Activated CD4-positive, alpha-beta T cell treated with anti-CD3 and anti-CD28 coated beads, Interleukin-2, amount 50 U/mL, for 1 hour (primary cell): ENCODE measurements around the gene SSH3.

ENCODE experiments used
- DNase-seq: peaks from one replicate; pipeline ENCODE4 v3.0.0-alpha.2; 2020

SSH3 gene

GRCh38 chr11:67281552-67282150 is 21.7 kb upstream of the SSH3 start:
- no peak for DNase-seq

DNA sequence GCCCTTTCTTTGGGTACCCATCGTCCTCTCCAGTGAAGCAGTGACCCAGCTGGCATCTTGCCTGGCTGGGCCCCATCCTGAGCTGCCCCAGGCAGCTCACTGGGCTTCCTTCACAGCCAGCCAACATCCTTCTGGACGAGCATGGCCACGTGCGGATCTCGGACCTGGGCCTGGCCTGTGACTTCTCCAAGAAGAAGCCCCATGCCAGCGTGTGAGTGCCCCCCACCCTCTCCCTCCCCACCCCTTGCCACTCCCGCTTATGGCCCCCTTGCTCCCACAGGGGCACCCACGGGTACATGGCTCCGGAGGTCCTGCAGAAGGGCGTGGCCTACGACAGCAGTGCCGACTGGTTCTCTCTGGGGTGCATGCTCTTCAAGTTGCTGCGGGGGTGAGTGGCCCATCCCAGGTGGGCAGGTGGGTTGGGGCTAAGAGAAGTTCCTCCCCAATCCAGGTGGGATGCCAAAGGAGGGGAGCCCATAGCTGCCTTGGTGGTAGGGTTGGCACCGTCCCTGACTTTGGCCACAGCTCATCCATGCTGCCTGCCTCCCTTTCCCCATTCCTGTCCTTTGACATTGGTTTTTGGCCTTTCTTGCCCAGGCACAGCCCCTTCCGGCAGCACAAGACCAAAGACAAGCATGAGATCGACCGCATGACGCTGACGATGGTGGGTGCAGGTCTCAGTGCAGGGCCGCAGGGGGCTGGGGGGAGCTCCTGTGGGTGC is 21.0 kb upstream of the SSH3 start:
- DNase-seq, result no peak

GRCh38 chr11:67282876-67283371 is 20.4 kb upstream of the SSH3 start:
- no peak for DNase-seq

GRCh38 chr11:67283481-67283963 is 19.8 kb upstream of the SSH3 start:
- DNase-seq, result no peak

GRCh38 chr11:67284811-67285540 is 18.4 kb upstream of the SSH3 start:
- DNase-seq, result no peak

- peak; percentile 41 for DNase-seq
Measured at GRCh38 chr11:67285541-67286498, 17.5 kb upstream of the SSH3 start.

DNA sequence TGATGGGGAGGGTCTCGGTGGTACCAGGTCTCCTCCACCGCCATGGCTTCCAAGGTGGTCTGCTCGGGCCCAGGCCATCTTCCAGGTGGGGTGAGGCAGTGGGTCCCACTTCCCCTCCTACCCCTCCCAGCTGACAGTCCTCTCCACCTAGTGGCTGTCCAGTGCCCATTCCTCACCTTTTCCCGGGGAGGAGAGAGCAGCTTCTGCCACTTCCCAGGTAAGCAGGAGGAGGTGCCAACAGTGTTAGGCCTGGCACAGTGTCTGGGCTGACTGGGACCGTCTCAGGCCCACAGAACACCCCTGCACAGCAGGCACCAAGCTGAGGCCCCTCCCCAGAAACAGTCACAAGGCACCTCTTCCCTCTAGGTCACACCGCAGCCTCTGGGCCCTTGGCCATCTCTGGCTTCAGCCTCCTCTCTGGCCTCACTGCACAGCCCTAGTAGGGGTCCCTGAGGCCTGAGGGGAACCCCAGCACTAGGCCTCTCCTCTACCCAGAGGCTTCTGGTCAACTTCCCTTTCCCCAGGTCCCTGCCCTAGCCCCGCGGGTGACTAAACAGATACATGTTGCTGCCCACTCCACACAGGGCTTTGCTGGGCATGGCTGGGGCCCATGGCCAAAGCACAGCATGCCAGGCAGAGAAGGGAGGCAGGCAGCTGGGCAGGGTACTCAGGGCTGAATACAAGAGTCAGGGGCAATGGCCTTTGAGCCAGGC is 16.6 kb upstream of the SSH3 start:
- DNase-seq, result no peak

GRCh38 chr11:67287355-67288197 is 15.8 kb upstream of the SSH3 start:
- no peak for DNase-seq

- DNase-seq, result no peak
Measured at GRCh38 chr11:67288198-67288451, 15.2 kb upstream of the SSH3 start.

DNA sequence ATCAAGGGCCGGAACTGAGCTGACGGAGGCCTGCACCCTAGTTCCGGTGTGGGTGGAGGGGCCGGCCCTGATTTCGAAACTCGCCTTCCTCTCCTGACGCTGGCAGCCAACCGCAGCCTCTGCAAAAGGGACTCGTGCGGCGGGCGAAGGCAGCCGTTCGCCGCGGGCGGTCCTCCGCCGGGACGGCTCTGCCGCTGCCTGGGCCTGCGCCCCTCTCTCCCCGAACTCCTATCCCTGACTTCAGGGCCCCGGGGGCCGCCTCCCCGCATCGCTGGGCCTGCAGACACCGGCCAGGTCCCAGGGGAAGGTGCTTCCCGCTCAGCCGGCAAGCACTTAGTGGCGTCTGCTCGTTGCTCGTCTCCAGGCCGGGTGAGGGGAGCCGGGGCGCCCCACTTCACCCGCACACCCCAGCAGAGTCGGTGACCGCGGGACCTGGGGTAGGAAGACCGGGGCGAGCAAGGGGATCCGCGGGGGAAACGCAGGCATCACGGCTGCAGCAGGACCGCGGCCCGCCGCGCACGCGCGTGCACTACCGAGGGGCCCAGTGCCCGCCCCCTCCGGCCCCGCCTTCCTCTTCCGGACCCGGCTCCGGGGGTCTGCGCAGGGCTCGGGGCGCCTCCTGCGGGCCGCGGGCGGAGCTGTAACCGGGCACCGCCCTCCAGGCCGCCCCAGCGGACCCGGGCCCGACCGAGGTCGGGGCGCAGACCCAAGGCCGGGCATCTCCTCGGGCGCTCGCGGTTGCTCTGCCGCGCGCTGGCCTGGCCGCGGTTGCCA is 14.7 kb upstream of the SSH3 start:
- peak; percentile 86 for DNase-seq

DNA sequence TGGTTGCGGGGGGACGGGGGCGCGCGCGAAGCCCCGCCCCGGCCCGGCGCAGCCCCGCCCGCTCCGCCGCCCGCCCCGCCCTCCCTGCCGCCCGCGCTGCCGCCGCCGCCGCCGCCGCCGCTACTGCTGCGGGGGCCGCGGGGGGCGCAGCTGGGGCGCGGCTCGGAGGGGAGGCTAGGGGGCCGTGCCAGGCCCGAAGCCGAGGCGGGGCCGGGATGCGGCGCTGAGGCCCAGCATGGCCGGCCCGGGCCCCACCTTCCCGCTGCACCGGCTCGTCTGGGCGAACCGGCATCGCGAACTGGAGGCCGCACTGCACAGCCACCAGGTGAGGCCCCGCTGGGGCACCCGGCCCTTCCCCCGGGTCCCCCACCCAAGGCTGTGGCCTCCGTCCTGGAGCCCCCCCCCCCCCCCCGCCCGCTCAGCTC is 14.1 kb upstream of the SSH3 start, which contains the start of gene ANKRD13D:
Gene ANKRD13D (plus strand): TSS at position 78 of the 425 bp plus-strand sequence. CDS start 158 bp downstream, at position 236.
- no peak for DNase-seq

GRCh38 chr11:67289651-67290479 is 13.5 kb upstream of the SSH3 start:
- no peak for DNase-seq

DNA sequence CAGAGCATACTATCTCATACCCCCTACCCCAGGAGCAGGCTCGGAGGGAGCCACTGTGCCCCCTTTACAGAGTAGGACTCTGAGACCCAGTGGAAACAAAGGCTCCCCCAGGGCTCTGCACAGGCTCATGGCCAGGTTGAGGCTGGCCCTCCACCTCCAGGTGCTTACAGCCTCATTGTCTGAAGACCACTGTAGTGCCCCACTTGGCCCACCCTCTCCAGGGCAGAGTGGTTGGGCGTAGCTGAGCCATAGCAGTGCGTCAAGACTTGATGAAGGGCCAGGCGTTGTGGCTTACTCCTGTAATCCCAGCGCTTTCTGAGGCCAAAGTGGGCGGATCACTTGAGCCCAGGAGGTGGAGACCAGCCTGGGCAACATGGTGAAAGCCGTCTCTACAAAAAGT is 12.5 kb upstream of the SSH3 start:
- DNase-seq, result no peak

DNA sequence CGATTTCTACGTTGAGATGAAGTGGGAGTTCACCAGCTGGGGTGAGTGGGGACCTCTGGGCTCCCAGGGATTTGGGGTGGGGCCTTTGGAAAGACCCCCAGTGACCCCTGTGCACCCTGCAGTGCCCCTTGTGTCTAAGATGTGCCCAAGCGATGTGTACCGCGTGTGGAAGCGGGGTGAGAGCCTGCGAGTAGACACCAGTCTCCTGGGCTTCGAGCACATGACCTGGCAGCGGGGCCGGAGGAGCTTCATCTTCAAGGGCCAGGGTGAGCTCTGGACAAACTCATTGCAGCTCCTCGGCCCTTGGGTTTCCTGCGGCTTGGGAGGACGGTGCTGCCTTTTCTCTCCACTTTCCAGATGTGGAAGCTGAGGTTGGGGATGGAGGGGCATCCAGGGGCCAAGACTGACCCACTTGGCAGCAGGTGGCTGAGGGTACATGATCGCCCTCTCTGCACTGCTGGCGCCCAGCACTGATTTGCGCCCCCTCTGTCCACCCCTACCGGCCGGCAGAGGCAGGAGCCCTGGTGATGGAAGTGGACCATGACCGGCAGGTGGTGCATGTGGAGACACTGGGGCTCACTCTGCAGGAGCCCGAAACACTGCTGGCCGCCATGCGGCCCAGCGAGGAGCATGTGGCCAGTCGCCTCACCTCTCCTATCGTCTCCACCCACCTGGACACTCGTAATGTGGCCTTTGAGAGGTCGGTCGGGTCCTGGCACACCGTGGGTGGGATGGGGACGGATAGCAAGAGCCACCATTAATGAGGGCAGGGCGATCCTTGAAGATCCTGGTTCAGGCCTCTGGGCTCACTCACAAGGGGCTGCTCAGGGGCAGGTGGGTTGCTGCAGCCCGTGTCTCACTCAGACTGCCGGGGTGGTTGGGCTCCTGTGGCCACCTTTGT is 11.6 kb upstream of the SSH3 start:
- no peak for DNase-seq

- no peak for DNase-seq
Measured at GRCh38 chr11:67292671-67293070, 10.7 kb upstream of the SSH3 start.

- DNase-seq, result no peak
Measured at GRCh38 chr11:67293090-67293489, 10.2 kb upstream of the SSH3 start.

DNA sequence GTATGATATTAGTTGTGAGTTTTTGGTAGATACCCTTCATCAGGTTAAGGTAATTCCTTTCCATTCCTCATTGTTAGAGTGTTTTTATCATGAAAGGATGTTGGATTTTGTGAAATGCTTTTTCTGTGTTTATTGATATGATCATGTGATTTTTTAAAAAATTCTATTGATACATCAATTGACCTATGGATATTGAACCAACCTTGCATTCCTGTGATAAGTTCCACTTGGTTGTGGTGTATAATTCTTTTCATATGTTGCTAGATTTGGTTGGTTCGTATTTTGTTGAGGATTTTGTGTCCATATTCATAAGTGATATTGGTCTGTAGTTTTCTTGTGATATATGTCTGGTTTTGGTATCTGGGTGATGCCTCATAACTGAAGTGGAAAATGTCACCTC is 7.5 kb upstream of the SSH3 start:
- no peak for DNase-seq

- DNase-seq, result no peak
Measured at GRCh38 chr11:67298786-67299185, 4.5 kb upstream of the SSH3 start.
